Amygdala (tissue), 56 donors: ENCODE results near the gene PTTG1IP.

ENCODE experiments used
- DNase-seq, 56 donors: peaks; one replicate each; lab custom pipeline; 2025; lab: John Stamatoyannopoulos, UW

PTTG1IP gene

DNA sequence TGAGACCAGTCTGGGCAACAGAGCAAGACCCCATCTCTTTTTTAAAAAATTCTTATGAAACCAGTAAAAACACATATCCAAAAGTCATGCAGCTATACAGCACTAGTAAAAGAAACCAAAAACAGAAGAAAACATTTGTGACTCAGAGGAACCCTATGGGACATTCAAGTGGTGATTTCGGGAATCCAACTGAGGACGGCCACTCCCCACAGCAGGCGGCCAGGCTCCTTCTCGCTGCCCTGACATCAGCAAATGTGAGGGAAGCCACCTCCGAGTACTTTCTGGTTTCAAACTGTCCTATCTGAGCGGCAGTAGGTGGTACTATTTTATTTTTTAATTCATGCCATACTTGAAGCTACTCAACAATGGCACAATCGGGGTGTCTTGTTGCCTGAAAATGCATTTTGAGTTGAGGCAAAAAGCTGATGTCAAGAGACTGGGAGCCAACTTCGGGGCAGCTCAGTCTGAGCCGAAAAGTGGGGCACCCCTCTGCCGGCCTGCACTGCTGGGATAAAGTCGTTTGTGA lies 58.9 kb downstream of the PTTG1IP start:
- DNase-seq, result no peak

- DNase-seq, result no peak
These were observed 59.8 kb downstream of the PTTG1IP start for GRCh38 chr21:44813727-44814126.

DNA sequence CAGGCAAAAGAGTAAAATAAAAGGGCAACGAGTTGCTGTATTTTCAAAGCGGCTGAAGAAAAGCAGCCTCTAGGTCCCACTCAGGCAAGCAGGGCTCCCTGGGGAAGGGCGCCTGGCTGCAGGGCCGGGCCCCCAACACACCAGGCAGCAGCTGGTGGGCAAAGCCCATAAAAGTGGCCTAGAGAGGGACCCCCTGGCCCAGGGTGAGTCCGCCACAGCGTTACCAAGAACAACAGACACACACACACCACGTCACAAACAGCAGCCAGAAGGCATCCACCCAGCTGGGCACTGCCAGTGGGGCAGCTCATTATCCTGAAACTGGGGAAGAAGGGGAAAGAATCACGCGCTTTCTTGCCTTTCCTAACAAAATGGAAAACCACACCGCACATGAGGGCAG lies 60.3 kb downstream of the PTTG1IP start:
- no peak for DNase-seq

DNA sequence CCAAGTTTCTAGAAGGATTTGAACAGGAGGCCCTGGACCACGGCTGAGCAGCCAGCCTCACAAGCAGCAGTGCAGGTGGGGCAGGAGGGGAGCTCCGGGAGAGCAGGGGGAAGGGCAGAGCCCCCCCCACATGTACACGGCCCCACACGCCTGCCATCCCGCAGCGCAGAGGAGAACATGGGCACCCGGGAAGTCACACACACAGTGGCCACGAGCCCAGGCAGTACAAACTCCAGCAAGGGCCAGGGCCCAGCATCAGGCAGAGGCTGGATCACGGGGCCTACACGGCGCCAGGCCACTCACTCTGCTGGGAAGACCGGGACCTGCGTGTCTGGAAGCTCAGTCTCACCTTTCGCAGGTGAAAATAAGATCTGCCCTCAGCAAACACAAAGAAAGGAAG lies 60.9 kb downstream of the PTTG1IP start:
- no peak for DNase-seq

GRCh38 chr21:44810779-44811178 lies 62.7 kb downstream of the PTTG1IP start:
- DNase-seq, result peak in 1 of 56 donors; percentile 48

DNA sequence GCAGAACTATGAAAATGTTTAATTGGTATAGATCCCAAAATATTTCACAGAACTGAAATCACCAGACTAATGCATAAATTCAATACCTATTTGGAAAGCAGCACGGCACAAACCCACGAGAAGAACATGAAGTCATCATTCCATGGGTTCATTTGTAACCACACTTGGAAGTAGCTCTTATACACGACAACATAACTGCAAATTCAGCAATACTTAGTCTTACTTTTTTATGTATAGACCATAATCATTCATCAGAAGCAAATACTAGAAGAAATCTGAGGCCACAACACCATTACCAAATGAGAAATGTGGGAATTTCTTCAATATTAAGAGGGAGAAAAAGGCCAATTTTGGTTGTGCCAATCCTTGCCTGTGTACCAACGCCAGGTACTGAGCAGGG lies 67.6 kb downstream of the PTTG1IP start:
- DNase-seq, result no peak

DNA sequence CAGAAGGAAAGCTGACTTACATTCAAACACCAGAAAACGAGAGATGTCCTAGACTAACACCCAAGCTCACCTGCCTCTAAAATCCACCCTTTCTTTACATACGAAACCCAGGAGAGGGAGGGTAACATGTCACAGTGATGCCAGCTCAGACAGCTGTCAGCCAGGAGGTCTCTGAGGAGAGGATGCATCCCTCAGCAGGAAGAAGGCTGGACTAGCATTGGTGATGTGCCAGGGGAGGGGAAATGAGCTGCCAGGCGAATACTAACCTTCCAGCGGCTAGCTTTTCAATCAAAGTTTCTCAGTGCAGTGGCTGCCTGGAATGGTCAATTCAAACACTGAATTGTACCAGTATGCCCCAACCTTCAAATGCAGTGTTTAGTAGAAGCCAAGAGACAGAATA lies 68.3 kb downstream of the PTTG1IP start:
- DNase-seq, result no peak

- no peak for DNase-seq
These were observed 68.7 kb downstream of the PTTG1IP start for GRCh38 chr21:44804762-44805161.

DNA sequence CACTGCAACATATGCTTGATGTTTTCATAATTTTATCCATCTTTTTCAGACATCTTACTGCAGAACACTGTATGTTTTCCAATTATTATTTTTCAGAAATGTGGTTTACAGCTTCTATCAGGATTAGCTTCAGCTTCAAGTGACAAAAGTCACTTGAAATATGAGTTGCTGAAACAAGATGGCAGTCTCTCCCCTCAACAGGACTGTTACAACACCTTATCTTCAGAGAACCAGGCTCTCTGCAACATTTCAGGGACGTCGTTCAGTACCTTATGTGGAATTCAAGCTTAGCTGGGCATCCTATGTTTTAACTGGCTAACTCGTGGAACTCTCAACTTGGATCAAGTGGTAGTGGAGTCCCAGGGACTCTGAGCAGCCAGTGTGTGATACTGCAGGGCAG lies 69.8 kb downstream of the PTTG1IP start:
- DNase-seq, result no peak

DNA sequence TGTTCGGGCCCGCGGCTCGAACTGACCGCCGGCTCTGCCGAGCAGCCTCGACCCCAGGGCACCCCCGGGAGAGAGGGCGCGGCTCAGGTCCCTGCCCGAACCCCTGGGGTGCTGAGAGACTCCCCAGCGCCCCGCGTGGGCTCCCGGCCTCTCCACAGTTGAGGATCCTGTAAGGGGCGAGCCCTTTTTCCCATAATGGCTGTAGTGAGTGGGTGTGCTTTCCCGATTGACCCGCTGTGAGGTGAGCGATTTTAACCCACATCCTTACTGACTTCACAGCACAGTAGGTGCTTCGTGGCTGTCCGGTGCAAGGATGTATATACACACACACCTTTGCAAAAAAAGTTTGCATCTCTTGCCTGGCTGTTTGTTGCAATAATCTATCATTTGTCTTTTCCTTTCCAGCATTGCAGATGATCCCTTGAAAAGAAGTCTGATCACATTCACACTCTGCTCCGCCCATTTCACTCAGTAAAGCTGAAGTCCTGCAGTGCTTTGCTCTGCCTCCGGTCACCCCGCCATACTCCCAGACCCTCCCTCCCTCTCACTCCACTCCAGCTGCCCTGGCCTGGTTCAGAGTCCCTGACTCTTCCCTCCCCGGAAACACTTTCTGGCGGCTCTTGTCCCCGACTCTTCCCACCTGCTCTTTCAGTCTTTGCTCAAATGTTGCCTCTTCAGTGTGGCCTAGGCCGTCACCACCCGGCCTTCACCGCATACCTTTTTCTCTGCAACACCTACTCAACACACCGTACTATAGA lies 70.9 kb downstream of the PTTG1IP start:
- no peak for DNase-seq

- DNase-seq, result peak in 54 of 56 donors; percentile 12 to 85 (median 68)
These were observed 71.8 kb downstream of the PTTG1IP start, which contains the start of gene UBE2G2 for GRCh38 chr21:44801468-44802395. Gene UBE2G2 (minus strand): TSS chr21:44801820. CDS start chr21:44801748, 72 bp downstream.

DNA sequence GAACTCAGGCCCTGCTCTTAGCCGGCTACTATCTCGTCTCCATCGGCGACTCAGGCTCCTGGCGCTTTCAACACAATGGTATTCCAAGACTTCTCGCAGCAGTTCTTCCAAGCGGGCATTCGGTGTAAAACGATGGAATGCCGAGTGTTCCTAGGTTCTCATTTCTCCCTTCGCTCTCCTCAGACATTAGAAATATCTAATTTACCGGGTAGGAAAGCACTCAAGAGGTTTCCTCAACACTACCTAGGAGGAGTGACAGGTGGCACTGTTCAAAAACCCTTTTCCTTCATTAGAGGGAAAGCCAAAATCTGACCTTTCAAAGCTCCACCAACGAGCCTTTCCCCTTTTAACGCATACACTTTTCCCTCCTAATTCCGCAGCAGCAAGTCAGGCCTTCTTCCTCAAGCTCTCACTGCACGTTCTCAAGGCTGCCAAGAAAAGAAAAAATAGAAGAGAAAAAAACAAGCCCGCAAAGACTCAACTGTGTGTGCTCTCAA lies 72.5 kb downstream of the PTTG1IP start:
- DNase-seq, result no peak

GRCh38 chr21:44800103-44800502 lies 73.4 kb downstream of the PTTG1IP start:
- peak in 1 of 56 donors; percentile 24 for DNase-seq

DNA sequence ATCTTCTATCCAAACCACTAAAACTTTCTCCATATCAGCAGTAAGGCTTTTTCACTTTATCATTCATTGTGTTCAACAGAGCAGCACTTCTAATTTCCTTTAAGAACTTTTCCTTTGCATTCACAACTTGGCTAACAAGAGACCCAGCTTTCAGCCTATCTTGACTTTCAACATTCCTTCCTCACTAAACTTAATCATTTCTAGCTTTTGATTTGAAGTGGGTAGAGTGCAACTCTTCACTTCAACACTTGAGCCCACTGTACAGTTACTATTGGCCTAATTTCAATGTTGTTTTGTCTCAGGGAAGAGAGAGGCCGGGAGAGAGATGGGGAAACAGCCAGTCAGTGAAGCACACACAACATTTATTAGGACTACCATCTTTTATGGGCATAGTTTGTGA lies 73.8 kb downstream of the PTTG1IP start:
- no peak for DNase-seq
